H1 (cell line): ENCODE data around the gene COL4A1. TPM values are rescaled to one million over a fixed set of nuclear protein-coding genes. Genes with fewer than 3 reads are reported as not detected.

ENCODE experiments used
- ASH2L ChIP-seq: fragments of 200-600, 300-600 bp; sonication (generic); IDR thresholded peaks from one replicate; pipeline ENCODE4 v1.7.1; 2017; ENCODE audit warnings: low read length
- CREB1 ChIP-seq: IDR thresholded peaks from 2 replicates; pipeline ENCODE4 v1.6.1; 2012; ENCODE audit warnings: inconsistent platforms
- NRF1 ChIP-seq: IDR thresholded peaks from 2 replicates; pipeline ENCODE4 v1.6.1; 2011; ENCODE audit warnings: mild to moderate bottlenecking, low read depth, low read length, improper control_type of control experiment
- RNF2 ChIP-seq: fragments of 200-900, 300-1000 bp; sonication (generic); IDR thresholded peaks from 2 replicates; pipeline ENCODE4 v1.7.1; 2016; ENCODE audit warnings: borderline replicate concordance, low read depth, mild to moderate bottlenecking, antibody characterized with exemption, low read length; ENCODE audit not compliant: poor library complexity, severe bottlenecking; ENCODE audit errors: missing control alignments
- SP4 ChIP-seq: IDR thresholded peaks from 2 replicates; pipeline ENCODE4 v1.6.1; 2012; ENCODE audit warnings: low read length, inconsistent platforms
- TAF7 ChIP-seq: optimal IDR thresholded peaks from 2 replicates; pipeline ENCODE3; 2011; ENCODE audit warnings: low read depth, mild to moderate bottlenecking, inconsistent platforms, low read length, moderate library complexity, borderline replicate concordance
- polyA plus RNA-seq, 7 experiments: library from polyadenylated mRNA; depleted of rRNA in 3 of 7; stranded (reverse) in 5 of 7; unstranded in 2 of 7; fragments of >200 nt in 5 of 7; fragments of 200-250 nt in 2 of 7; gene quantifications; 1 replicate in 5 of 7; 2 replicates in 1 of 7; 4 replicates in 1 of 7; pipeline versions ENCODE4 v1.2.1 to v1.2.3, GENCODE V29; 2011 to 2013; ENCODE audit warnings: missing spikeins in 2 of 7, mixed read lengths in 2 of 7
- total RNA-seq: library from RNA; stranded (reverse); fragmentation: NEBNext Ultra II Directional; extraction: Animal tissue kit (Norgen Biotek cat#: 25700); gene quantifications from 2 replicates; pipeline ENCODE4 v1.2.1, GENCODE V29; 2021

The COL4A1 gene
- total and polyA plus RNA-seq, 2 of the 8 experiments (the other 6 are each of a cell fraction or from before 2014, with no cell fraction given), result 30.7 to 82.0 TPM

DNA sequence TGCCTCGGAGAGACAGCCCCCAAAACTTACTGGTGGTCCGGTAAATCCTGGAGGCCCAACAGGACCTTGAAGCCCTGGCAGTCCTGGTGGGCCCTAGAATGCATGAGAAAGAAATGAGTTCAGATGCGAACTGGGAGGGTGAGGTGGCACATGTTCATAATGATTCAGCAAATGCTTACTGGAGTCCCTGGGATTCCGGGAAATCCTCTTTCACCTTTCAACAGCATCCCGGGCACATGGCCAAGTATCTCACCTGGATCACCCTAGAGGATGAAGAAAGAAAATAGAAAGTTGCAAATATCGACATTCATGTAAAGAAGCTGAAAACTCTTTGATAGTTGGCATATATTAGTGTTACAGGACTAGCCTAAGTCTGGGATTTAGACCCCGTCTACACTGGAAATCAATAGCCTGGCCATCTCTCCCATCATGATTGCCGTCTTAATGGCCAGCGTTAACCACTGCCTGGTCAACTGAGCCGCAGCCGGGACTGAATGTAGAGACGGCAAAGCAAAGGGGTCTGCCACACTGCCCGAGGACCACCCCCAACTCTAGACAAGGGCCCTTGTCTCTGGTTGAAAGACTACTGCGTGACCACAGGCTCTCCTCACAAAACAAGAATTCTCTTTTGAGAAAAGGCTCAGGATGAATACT lies 96.9 kb downstream of the COL4A1 start (continued):
- TF ChIP-seq NRF1, result no peak
- TF ChIP-seq TAF7, result no peak
- no peak for TF ChIP-seq ASH2L
- TF ChIP-seq CREB1, result no peak
- no peak for TF ChIP-seq RNF2
- no peak for TF ChIP-seq SP4
